GM20000 (cell line): ENCODE results near the gene HSPB6.

Experiments
- DNase-seq: peaks from one replicate; pipeline ENCODE4 v3.0.0; 2012; ENCODE audit warnings: low spot score
- CTCF ChIP-seq: IDR thresholded peaks from 2 replicates; pipeline ENCODE4 v1.5.1; 2012; ENCODE audit warnings: mild to moderate bottlenecking, control low read depth; ENCODE audit errors: extremely low read depth, missing control alignments

Gene HSPB6

GRCh38 chr19:35740108-35740422, 16.8 kb downstream of the HSPB6 start:
- no peak for TF ChIP-seq CTCF
- no peak for DNase-seq

DNA sequence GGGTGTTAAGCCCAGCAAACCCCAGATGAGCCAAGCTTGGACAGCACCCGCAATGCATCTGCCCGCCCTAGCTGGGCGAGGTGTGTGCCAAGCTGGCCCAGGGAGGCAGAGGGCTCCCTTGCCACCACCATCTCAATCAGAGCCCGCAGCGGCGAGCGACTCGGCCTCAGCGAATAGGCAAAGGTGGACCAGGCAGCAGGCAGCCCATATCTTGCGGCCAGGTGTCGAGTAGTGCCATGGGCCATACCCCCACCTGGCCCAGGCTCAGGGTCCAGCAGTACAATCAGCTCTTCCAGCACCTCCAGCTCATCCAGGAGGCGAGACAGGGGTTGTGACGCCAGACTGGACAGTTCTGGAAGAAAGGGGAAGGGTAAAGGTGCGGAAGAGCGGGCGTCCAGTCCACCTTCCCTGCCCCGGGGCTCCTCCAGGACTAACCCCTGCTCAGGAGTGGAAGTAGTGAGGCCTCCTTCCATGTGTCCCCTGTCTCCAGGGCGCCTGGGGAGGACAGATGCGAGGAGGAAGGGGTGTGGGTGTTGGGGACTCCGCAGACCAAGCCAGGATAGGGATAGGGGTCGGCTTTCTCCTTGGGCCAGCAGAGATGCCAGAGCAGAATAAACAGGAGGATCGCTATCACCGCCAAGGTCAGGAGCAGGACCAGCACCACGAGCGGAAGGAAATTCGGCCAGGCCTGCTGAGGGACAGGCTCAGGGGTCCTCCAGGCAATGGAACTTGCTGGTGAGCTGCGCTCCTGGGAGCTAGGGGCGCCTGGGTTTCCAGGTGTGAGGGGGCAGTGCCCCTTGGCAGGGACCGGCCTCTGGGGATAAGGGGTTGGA, 17.3 kb downstream of the HSPB6 start:
- no peak for TF ChIP-seq CTCF
- no peak for DNase-seq

DNA sequence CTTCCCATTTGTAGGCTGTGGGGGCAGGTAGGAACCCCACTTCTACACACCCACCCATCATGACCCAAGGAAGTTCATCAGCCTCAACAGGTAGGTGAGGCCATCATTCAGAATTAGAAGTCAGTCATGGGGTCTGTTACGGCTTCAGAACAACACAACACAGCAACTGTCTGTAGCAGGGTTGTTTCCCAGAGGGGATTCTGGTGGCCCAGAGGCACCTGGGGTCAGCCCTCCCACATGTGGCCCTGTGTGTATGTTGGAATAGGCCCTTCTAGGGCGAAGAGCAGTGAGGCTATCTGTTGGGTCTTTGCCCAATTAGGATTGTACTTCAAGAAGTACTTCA, 18.0 kb downstream of the HSPB6 start:
- DNase-seq: no peak

GRCh38 chr19:35738021-35738886, 18.6 kb downstream of the HSPB6 start:
- no peak for DNase-seq
- TF ChIP-seq CTCF: no peak

More for the DNA sequence above, 18.0 kb downstream of the HSPB6 start:
- TF ChIP-seq CTCF: no peak

DNA sequence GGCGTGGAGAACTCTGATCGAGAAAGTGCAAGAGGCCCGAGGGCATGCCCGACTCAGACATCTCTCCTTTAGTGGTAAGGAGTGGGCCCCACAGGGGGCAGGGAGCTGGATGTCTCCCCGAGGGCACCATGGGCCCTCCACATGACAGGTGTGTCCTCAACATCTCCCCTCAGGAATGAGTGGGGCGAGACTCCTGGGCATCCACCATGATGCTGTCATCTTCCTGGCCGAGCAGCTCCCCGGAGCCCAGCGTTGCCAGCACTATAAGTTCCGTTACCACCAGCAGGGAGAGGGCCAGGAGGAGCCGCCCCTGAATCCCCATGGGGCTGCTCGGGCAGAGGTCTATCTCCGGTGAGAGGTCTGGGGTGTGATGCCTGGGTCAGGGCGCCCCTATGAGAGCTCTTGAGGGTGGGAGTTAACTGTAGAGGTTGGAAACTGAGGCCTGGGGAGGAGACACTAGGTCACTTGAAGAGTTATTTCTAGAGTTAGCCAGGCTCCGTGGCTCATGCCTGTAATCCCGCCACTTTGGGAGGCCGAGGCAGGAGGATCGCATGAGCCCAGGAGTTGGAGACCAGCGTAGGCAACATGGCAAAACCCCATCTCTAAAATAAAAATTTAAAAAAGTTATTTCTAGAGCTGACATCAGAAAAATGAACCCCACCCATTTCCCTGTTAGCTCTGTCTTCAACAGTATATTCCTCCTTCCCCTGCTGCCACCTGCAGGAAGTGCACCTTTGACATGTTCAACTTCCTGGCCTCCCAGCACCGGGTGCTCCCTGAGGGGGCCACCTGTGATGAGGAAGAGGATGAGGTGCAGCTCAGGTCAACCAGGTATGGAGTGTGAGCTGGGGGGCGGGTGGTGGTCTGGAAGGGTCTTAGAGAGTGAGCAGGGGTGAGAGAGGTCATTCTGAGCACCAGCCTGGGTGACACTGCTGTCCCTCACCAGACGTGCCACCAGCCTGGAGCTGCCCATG, 19.6 kb downstream of the HSPB6 start:
- no peak for DNase-seq
- TF ChIP-seq CTCF: no peak

GRCh38 chr19:35734889-35735288, 21.9 kb downstream of the HSPB6 start:
- no peak for TF ChIP-seq CTCF
- DNase-seq: no peak
